DOHH2 (cell line): ENCODE data around the gene SPINK8.

Experiments used
- H3F3A ChIP-seq: fragments of 200-600 bp; sonication (generic), shearing (Covaris generic); 2 replicates; pipeline ENCODE4 v1.6.0; 2016; ENCODE audit warnings: antibody characterized with exemption, mild to moderate bottlenecking; ENCODE audit not compliant: control insufficient read depth, insufficient read depth
- H3K27ac ChIP-seq: fragments of 200-600 bp; sonication (generic); 2 replicates; pipeline ENCODE4 v1.5.1; 2014; ENCODE audit warnings: low read depth, mild to moderate bottlenecking, low read length, moderate library complexity
- H3K27me3 ChIP-seq: fragments of 200-600 bp; sonication (generic); 2 replicates; pipeline ENCODE4 v1.6.1; 2014; ENCODE audit warnings: mild to moderate bottlenecking, low read length, mixed read lengths; ENCODE audit not compliant: control insufficient read depth
- H3K36me3 ChIP-seq: fragments of 200-600 bp; sonication (generic); 2 replicates; pipeline ENCODE4 v1.6.1; 2014; ENCODE audit warnings: mild to moderate bottlenecking, low read length, moderate library complexity, mixed read lengths; ENCODE audit not compliant: control insufficient read depth
- H3K4me1 ChIP-seq: fragments of 200-600 bp; sonication (generic); 2 replicates; pipeline ENCODE4 v1.6.1; 2014; ENCODE audit warnings: mild to moderate bottlenecking, low read length, mixed read lengths; ENCODE audit not compliant: control insufficient read depth
- H3K4me2 ChIP-seq: fragments of 200-600 bp; sonication (generic); 2 replicates; pipeline ENCODE4 v1.6.0; 2014; ENCODE audit warnings: mild to moderate bottlenecking, low read length, moderate library complexity
- H3K4me3 ChIP-seq: fragments of 200-600 bp; sonication (generic); 2 replicates; pipeline ENCODE4 v1.5.1; 2014; ENCODE audit warnings: mild to moderate bottlenecking, low read length, mixed read lengths
- H3K79me2 ChIP-seq: fragments of 200-600 bp; sonication (generic); 2 replicates; pipeline ENCODE4 v1.6.1; 2014; ENCODE audit warnings: mild to moderate bottlenecking, low read length, mixed read lengths; ENCODE audit not compliant: control insufficient read depth
- H3K9me2 ChIP-seq: fragments of 200-600 bp; sonication (generic); replicated peaks from 2 replicates; pipeline ENCODE4 v1.6.1; 2014; ENCODE audit warnings: mild to moderate bottlenecking, low read length, mixed read lengths; ENCODE audit not compliant: control insufficient read depth
- H3K9me3 ChIP-seq: fragments of 200-600 bp; sonication (generic); 2 replicates; pipeline ENCODE4 v1.6.1; 2014; ENCODE audit warnings: antibody characterized with exemption, low read length, mixed read lengths; ENCODE audit not compliant: control insufficient read depth, insufficient read depth
- H4K20me1 ChIP-seq: fragments of 200-600 bp; sonication (generic); 2 replicates; pipeline ENCODE4 v1.6.0; 2014; ENCODE audit warnings: low read depth, mild to moderate bottlenecking, antibody characterized with exemption, low read length, moderate library complexity; ENCODE audit not compliant: control insufficient read depth, insufficient read depth
- CTCF ChIP-seq: fragments of 200-600 bp; sonication (generic); IDR thresholded peaks from one replicate; pipeline ENCODE4 v1.5.1; 2014; ENCODE audit warnings: antibody characterized with exemption, mild to moderate bottlenecking, low read depth, low read length; ENCODE audit not compliant: poor library complexity, severe bottlenecking
- EZH2phosphoT487 ChIP-seq: fragments of 200-600 bp; sonication (generic); IDR thresholded peaks from 2 replicates; pipeline ENCODE4 v1.6.1; 2017; ENCODE audit warnings: borderline replicate concordance, mild to moderate bottlenecking, antibody characterized with exemption, low read length, moderate library complexity, mixed read lengths

Gene SPINK8

GRCh38 chr3:48287034-48287433, 46.4 kb downstream of the SPINK8 start:
- Histone ChIP-seq H3K9me2 (no peaks in the 10 kb centered on the region), H3K4me3 (no peak overlapping the region), H3K79me2 (no peaks in the 10 kb centered on the region), H3K9me3 (no peaks in the 10 kb centered on the region), H3K36me3 (no peaks in the 10 kb centered on the region), H3K27ac (no peak overlapping the region), H3K4me2 (no peak overlapping the region), H3F3A (no peaks in the 10 kb centered on the region), H3K27me3 (no peaks in the 10 kb centered on the region), H3K4me1 (no peaks in the 10 kb centered on the region), H4K20me1 (no peaks in the 10 kb centered on the region)
- TF ChIP-seq EZH2phosphoT487 (no peak), CTCF (no peak)

GRCh38 chr3:48286308-48286707, 47.2 kb downstream of the SPINK8 start:
- H3F3A ChIP-seq, result no peaks in the 10 kb centered on the region
- no peaks in the 10 kb centered on the region for H3K27me3 ChIP-seq
- no peaks in the 10 kb centered on the region for H3K36me3 ChIP-seq
- no peaks in the 10 kb centered on the region for H4K20me1 ChIP-seq
- no peak overlapping the region for H3K27ac ChIP-seq
- H3K9me2 ChIP-seq, result no peaks in the 10 kb centered on the region
- H3K4me1 ChIP-seq, result no peaks in the 10 kb centered on the region
- H3K4me3 ChIP-seq, result no peak overlapping the region
- TF ChIP-seq EZH2phosphoT487 (no peak), CTCF (no peak)
- H3K9me3 ChIP-seq, result no peaks in the 10 kb centered on the region
- H3K79me2 ChIP-seq, result no peaks in the 10 kb centered on the region
- no peak overlapping the region for H3K4me2 ChIP-seq

- no peak for TF ChIP-seq CTCF
- no peak for TF ChIP-seq EZH2phosphoT487
- no peaks in the 10 kb centered on the region for H3F3A ChIP-seq
- H3K9me3 ChIP-seq, result no peaks in the 10 kb centered on the region
- no peak overlapping the region for H3K27ac ChIP-seq
- no peak overlapping the region for H3K4me2 ChIP-seq
- no peaks in the 10 kb centered on the region for H3K4me1 ChIP-seq
- no peaks in the 10 kb centered on the region for H3K9me2 ChIP-seq
- H3K27me3 ChIP-seq, result no peaks in the 10 kb centered on the region
- H3K36me3 ChIP-seq, result no peaks in the 10 kb centered on the region
- no peak overlapping the region for H3K4me3 ChIP-seq
- H3K79me2 ChIP-seq, result no peaks in the 10 kb centered on the region
- no peaks in the 10 kb centered on the region for H4K20me1 ChIP-seq
Measured at GRCh38 chr3:48285675-48286074, 47.8 kb downstream of the SPINK8 start.

- H3K79me2 ChIP-seq, result no peaks in the 10 kb centered on the region
- no peaks in the 10 kb centered on the region for H3K36me3 ChIP-seq
- no peaks in the 10 kb centered on the region for H3K27me3 ChIP-seq
- H4K20me1 ChIP-seq, result no peaks in the 10 kb centered on the region
- H3K9me2 ChIP-seq, result no peaks in the 10 kb centered on the region
- H3K9me3 ChIP-seq, result no peaks in the 10 kb centered on the region
- no peaks in the 10 kb centered on the region for H3K4me1 ChIP-seq
- TF ChIP-seq EZH2phosphoT487 (no peak), CTCF (no peak)
- H3K4me3 ChIP-seq, result no peak overlapping the region
- H3K27ac ChIP-seq, result no peak overlapping the region
- no peak overlapping the region for H3K4me2 ChIP-seq
- no peaks in the 10 kb centered on the region for H3F3A ChIP-seq
Measured at GRCh38 chr3:48285132-48285531, 48.3 kb downstream of the SPINK8 start.
